Endothelial cell of umbilical vein (primary cell): ENCODE measurements around the gene DUOX2. TPM values are rescaled to one million over a fixed set of nuclear protein-coding genes. Genes with fewer than 3 reads are reported as not detected.

Experiments
- BruUV-seq: library from RNA; stranded (reverse); fragments of 400-500 nt; replicated peaks from 2 replicates; lab custom pipeline; 2021; lab: Mats Ljungman, UMichigan
- CTCF ChIA-PET: fragments of 300-600, 350-600 bp; sonication (Branson Sonifier 250); formaldehyde crosslinking; loops from one replicate; lab custom pipeline; 2021; ENCODE audit warnings: antibody characterized with exemption, inconsistent platforms; lab: Charles Lee
- POLR2A ChIA-PET: fragments of 300-600, 350-600 bp; sonication (Branson Sonifier 250); formaldehyde crosslinking; loops from one replicate; lab custom pipeline; 2021; ENCODE audit warnings: antibody characterized with exemption, inconsistent platforms; lab: Charles Lee
- DNase-seq: peaks from one replicate; pipeline ENCODE4 v3.0.0-alpha.2; 2011; ENCODE audit warnings: low read depth, low spot score
- FAIRE-seq: peaks from 2 replicates; lab custom pipeline; 2011; peaks lifted over from hg19 to GRCh38; lab: Jason Lieb, UNC
- H2AFZ ChIP-seq: 2 replicates; pipeline ENCODE4 v1.6.0; 2012; ENCODE audit warnings: low read depth, low read length, control low read depth, inconsistent platforms
- H3K27ac ChIP-seq: 2 replicates; pipeline ENCODE4 v1.5.1; 2011; ENCODE audit warnings: low read depth, mild to moderate bottlenecking, control low read depth, low read length, moderate library complexity; ENCODE audit not compliant: insufficient read depth
- H3K27me3 ChIP-seq, 2 experiments: 2 replicates each; pipeline versions ENCODE4 v1.6.0 to v1.6.1; 2011; ENCODE audit warnings: low read length in 2 of 2, mixed read lengths in 1 of 2; ENCODE audit not compliant: control insufficient read depth in 2 of 2, insufficient read depth in 2 of 2
- H3K36me3 ChIP-seq, 2 experiments: 2 replicates in 1 of 2; 3 replicates in 1 of 2; pipeline ENCODE4 v1.5.1; 2011; ENCODE audit warnings: low read length in 2 of 2, mild to moderate bottlenecking in 1 of 2, moderate library complexity in 1 of 2; ENCODE audit not compliant: control insufficient read depth in 2 of 2, insufficient read depth in 2 of 2; ENCODE audit errors: extremely low read depth in 1 of 2
- H3K4me1 ChIP-seq: 3 replicates; pipeline ENCODE4 v1.5.1; 2011; ENCODE audit warnings: mild to moderate bottlenecking, low read length; ENCODE audit not compliant: control insufficient read depth, insufficient read depth; ENCODE audit errors: extremely low read depth
- H3K4me2 ChIP-seq: 2 replicates; pipeline ENCODE4 v1.6.1; 2011; ENCODE audit warnings: low read length, control low read depth, mixed read lengths; ENCODE audit not compliant: insufficient read depth
- H3K4me3 ChIP-seq, 3 experiments: fragments of 200-600 bp in 1 of 3; sonication (generic), shearing (Covaris generic) in 1 of 3; replicated peaks in 1 of 3; 2 replicates each; pipeline ENCODE4 v1.5.1; 2011 to 2016; ENCODE audit warnings: control low read depth in 3 of 3, low read length in 3 of 3, mild to moderate bottlenecking in 2 of 3, inconsistent platforms in 1 of 3, low read depth in 1 of 3, moderate library complexity in 1 of 3; ENCODE audit not compliant: insufficient read depth in 1 of 3
- H3K79me2 ChIP-seq: 2 replicates; pipeline ENCODE4 v1.6.0; 2012; ENCODE audit warnings: low read length, inconsistent platforms; ENCODE audit not compliant: control insufficient read depth, insufficient read depth
- H3K9ac ChIP-seq: replicated peaks from 2 replicates; pipeline ENCODE3; 2011; ENCODE audit warnings: low read length, control low read depth; ENCODE audit not compliant: insufficient read depth; ENCODE audit errors: extremely low read depth
- H3K9me1 ChIP-seq: replicated peaks from 3 replicates; pipeline ENCODE4 v1.6.0; 2011; ENCODE audit warnings: mild to moderate bottlenecking, low read length; ENCODE audit not compliant: control insufficient read depth, insufficient read depth; ENCODE audit errors: extremely low read depth
- H3K9me3 ChIP-seq: replicated peaks from 2 replicates; pipeline ENCODE4 v1.5.1; 2012; ENCODE audit warnings: low read length, inconsistent platforms; ENCODE audit not compliant: control insufficient read depth, insufficient read depth
- H4K20me1 ChIP-seq: replicated peaks from 2 replicates; pipeline ENCODE3; 2011; ENCODE audit warnings: mild to moderate bottlenecking, low read length; ENCODE audit not compliant: control insufficient read depth, insufficient read depth; ENCODE audit errors: extremely low read depth
- EZH2 ChIP-seq: IDR thresholded peaks from 2 replicates; pipeline ENCODE4 v1.6.1; 2012; ENCODE audit warnings: borderline replicate concordance, low read depth, mild to moderate bottlenecking, moderate library complexity, low read length, inconsistent platforms; ENCODE audit not compliant: severe bottlenecking
- FOS ChIP-seq: IDR thresholded peaks from 2 replicates; pipeline ENCODE4 v1.6.1; 2011; ENCODE audit warnings: mild to moderate bottlenecking, low read length, moderate library complexity, borderline replicate concordance; ENCODE audit not compliant: insufficient read depth
- JUN ChIP-seq: IDR thresholded peaks from 2 replicates; pipeline ENCODE4 v1.6.1; 2011; ENCODE audit warnings: borderline replicate concordance, low read depth; ENCODE audit not compliant: insufficient read length, insufficient read depth
- MAX ChIP-seq: IDR thresholded peaks from 2 replicates; pipeline ENCODE4 v1.6.1; 2011; ENCODE audit not compliant: insufficient read depth, insufficient read length
- MYC ChIP-seq: IDR thresholded peaks from one replicate; pipeline ENCODE4 v1.6.1; 2011; ENCODE audit warnings: mild to moderate bottlenecking, low read depth, low read length
- POLR2A ChIP-seq: IDR thresholded peaks from 2 replicates; pipeline ENCODE4 v1.6.1; 2012; ENCODE audit warnings: low read depth, mild to moderate bottlenecking, control low read depth, low read length
- dilution Hi-C: fragments of 300-500 bp; cut with MboI; formaldehyde crosslinking; loops from one replicate; pipeline ENCODE4 v1.15.0; 2019; ENCODE audit warnings: low sequenced_read_pairs; ENCODE audit not compliant: extremely low pct_ligation_motif_present
- intact Hi-C: fragments of 100-400 bp; cut with micrococcal nuclease; formaldehyde crosslinking; loops from one replicate; pipeline ENCODE4 v1.10.0; 2022
- polyA plus RNA-seq, 4 experiments: library from polyadenylated mRNA; depleted of rRNA in 3 of 4; stranded (reverse) in 3 of 4; unstranded in 1 of 4; fragments of >200 nt; gene quantifications; 2 replicates each; pipeline versions ENCODE4 v1.2.1 to v1.2.3, GENCODE V29; 2011 to 2012; ENCODE audit warnings: missing spikeins in 1 of 4
- total RNA-seq: library from RNA; stranded (reverse); gene quantifications from 2 replicates; pipeline ENCODE4 v1.2.3, GENCODE V29; 2021

DUOX2 gene
- total and polyA plus RNA-seq, 2 donors (not counting 3 experiments of a cell fraction or from before 2014, with no cell fraction given) = 0.01 TPM; not detected in 1

DNA sequence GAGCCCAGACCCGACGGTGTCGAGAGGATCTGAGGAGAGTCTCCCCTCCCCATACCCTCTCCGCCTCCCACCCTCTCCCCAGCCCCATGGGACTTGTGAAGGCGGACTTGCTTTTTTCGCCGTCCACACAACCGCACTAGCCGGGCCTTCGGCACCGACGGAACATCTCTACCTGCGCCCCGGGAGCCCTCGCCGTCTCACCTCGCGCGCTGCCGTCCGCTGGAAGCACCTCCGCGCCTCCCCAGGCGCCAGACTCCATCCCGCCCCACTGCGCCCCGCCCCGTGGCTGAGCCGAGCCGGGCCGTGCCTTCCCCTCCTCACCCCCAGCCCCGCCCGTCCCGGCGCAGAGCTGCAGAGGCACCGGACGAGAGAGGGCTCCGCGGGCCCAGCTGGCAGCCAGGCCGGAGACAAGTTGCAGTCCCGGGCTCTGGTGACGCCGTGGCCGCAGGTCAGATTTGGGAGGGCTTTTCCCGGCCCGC is 15.7 kb upstream of the DUOX2 start, which contains the start of the genes DUOX1 and DUOXA1:
Gene DUOX1, plus strand, starts transcription at position 344 of the 479 bp plus-strand sequence. CDS start 1,973 bp downstream, outside the sequence.
Gene DUOXA1, minus strand, starts transcription at position 229 of the 479 bp plus-strand sequence. CDS start 6,865 bp downstream, outside the sequence.
- ChIA-PET POLR2A (no interaction called here), CTCF (interaction anchor here (1.1 to 2.7 kb wide), 2 partner anchors 11 to 76 kb away, joined by 3 to 17 read pairs; no protein-coding TSS in a partner anchor)
- Histone ChIP-seq H4K20me1 (no peaks in the 10 kb centered on the region), H2AFZ (no peak within 1 kb of the TSS), H3K4me3 (no peak within 1 kb of the TSS), H3K27me3 (peaks cover 80 to 90% of the 10 kb centered on the region in 2 experiments), H3K27ac (no peak within 1 kb of the TSS), H3K9me3 (no peaks in the 10 kb centered on the region), H3K4me2 (no peak within 1 kb of the TSS), H3K4me1 (no peaks in the 10 kb centered on the region), H3K9ac (no peak within 1 kb of the TSS), H3K36me3 (no peaks in the 10 kb centered on the region), H3K79me2 (no peaks in the 10 kb centered on the region), H3K9me1 (no peaks in the 10 kb centered on the region)
- dilution Hi-C loops (no loop called here), intact Hi-C loops (no loop called here)
- no TSS peak for BruUV-seq
- FAIRE-seq (no peak), DNase-seq (no peak)
- TF ChIP-seq MYC = no peak
- TF ChIP-seq MAX = no peak
- TF ChIP-seq POLR2A = no peak
- TF ChIP-seq FOS = no peak
- no peak for TF ChIP-seq JUN
- peak; percentile 54 for TF ChIP-seq EZH2

DNA sequence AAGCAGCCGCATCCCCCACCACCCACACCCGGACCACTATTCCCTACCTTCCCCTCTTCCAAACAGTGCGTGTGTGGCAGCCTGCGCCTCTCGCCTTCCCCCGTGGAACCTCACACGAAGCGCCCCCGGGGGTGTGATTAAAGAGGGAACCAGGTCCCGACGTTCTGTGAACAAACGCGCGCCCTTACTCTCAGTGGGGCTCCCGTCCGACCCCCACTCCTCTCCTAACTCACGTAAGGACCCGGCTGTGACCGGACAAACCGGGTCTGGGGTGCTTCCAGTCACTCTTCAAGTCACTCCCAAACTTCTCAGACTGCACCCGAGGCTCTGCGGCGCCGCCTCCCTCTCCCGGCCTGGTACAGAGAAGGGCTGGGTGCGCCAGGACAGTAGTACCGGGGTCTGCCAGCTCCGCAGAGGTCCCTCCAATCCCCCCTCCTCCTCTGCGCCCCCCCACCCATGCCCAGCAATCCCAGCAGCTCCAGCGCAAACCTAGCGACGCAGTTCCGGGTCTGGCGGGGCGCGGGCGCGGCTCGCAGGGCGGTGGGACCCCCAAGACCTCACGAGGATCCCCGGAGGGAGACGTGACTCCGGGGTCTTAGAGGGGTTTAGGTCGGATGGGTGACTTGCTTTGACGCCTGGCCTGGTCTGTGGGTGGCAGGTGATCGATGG is 15.1 kb upstream of the DUOX2 start:
- no peak overlapping the region for H3K9ac ChIP-seq
- H2AFZ ChIP-seq = no peak overlapping the region
- ChIA-PET CTCF (interaction anchor here (2.7 kb wide), 1 partner anchor 11 kb away, joined by 17 read pairs; no protein-coding TSS in a partner anchor), POLR2A (no interaction called here)
- H3K4me2 ChIP-seq = no peak overlapping the region
- no peaks in the 10 kb centered on the region for H3K4me1 ChIP-seq
- no peaks in the 10 kb centered on the region for H3K9me1 ChIP-seq
- no TSS peak for BruUV-seq
- no peaks in the 10 kb centered on the region for H4K20me1 ChIP-seq
- no peak for FAIRE-seq
- dilution Hi-C loops (no loop called here), intact Hi-C loops (no loop called here)
- no peak overlapping the region for H3K4me3 ChIP-seq
- H3K79me2 ChIP-seq = no peaks in the 10 kb centered on the region
- peaks cover 74 to 88% of the 10 kb centered on the region in 2 experiments for H3K27me3 ChIP-seq
- no peak for DNase-seq
- no peaks in the 10 kb centered on the region for H3K9me3 ChIP-seq
- H3K36me3 ChIP-seq = no peaks in the 10 kb centered on the region
- no peak for TF ChIP-seq MAX
- TF ChIP-seq EZH2 = peak; percentile 89
- TF ChIP-seq FOS = no peak
- no peak overlapping the region for H3K27ac ChIP-seq
